Gastrocnemius medialis (tissue), 4 donors: Measurements from ENCODE around the gene ECT2L.

Experiments used
- CTCF ChIP-seq, 5 experiments: fragments of 450-650 bp in 3 of 5; fragments of 200-600 bp in 2 of 5; sonication (generic) in 2 of 5; IDR thresholded peaks in 4 of 5; conservative IDR thresholded peaks in 1 of 5; 1 replicate in 4 of 5; 2 replicates in 1 of 5; pipeline ENCODE4 v1.5.1; 2016 to 2019; ENCODE audit warnings: antibody characterized with exemption in 5 of 5, mild to moderate bottlenecking in 3 of 5, moderate library complexity in 3 of 5
- POLR2A ChIP-seq, 2 donors: fragments of 450-650 bp; IDR thresholded peaks; one replicate each; pipeline ENCODE4 v1.6.1; 2017; ENCODE audit warnings: antibody characterized with exemption in 2 of 2, mild to moderate bottlenecking in 2 of 2, moderate library complexity in 2 of 2

GRCh38 chr6:138914701-138915100, 118.8 kb downstream of the ECT2L start:
- TF ChIP-seq CTCF (IDR thresholded peaks at IDR 0.05 in 4 of 5, conservative IDR thresholded peaks at IDR 0.05 in 1 of 5), result no peak
- TF ChIP-seq POLR2A (IDR thresholded peaks at IDR 0.05), result no peak
